GM18519 (cell line): ENCODE data around the gene MAN2A1.

Source experiments
- ATAC-seq: cut with Tn5 transposase; IDR thresholded peaks from one replicate; pipeline ENCODE4 v1.9.1; 2021; ENCODE audit warnings: mild to moderate bottlenecking, moderate library complexity; ENCODE audit not compliant: unreplicated experiment, low FRiP score

The MAN2A1 gene

DNA sequence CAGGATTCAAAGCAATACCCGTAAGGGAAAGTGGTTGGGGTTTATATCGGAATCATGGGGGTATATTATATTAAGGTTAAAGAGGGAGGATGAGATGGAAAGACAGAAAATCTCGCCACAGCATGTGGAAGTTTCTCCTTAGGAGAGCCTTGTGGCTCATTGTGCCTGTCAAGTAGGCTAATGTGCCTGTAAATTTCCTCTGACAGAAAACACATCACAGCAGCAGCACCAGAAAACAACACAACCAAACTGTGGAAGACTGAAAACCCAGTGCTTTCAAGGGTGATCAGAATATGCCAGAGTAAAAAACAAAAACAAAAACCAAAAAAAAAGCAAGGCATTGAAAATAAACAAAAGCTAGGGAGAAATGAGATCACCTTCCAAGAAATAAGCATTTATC lies 11.3 kb upstream of the MAN2A1 start:
- no peak for ATAC-seq

DNA sequence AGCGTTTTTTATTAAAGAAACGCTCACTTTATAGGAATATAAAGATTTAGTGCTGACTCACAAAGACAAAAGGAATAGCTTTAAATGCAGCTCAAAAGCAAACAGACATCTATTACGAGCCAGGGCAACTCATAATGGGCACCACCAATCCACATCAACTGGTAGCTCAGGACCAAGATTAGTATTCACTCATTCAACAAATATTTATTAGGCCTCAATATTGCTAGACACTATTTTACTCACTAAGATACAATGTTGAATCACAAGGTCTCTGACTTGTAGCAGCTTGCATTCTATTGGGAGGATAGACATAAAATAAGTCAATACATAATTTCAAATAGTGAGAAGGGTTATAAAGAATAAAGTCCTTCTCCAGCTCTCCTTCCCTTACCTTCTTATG lies 8.0 kb upstream of the MAN2A1 start:
- ATAC-seq = no peak

DNA sequence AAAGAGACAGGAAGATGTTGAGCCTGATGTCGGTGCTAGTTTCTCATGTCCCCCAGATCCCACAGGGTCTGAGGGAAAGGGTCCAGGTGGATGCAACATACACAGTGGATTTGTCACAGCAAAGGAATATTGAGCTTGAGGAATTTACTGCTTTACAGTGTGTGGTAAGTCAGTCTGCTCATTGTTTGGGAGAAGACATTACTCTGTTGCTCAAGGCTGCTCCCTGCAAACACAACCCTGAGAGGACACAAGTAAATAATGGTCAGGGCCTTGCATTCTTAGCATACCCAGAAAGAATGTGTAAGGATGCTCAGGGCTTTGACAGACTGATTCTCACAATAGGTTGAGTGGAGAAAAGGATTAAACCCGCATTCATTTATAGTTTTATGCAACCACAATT lies 7.3 kb upstream of the MAN2A1 start:
- ATAC-seq = no peak

DNA sequence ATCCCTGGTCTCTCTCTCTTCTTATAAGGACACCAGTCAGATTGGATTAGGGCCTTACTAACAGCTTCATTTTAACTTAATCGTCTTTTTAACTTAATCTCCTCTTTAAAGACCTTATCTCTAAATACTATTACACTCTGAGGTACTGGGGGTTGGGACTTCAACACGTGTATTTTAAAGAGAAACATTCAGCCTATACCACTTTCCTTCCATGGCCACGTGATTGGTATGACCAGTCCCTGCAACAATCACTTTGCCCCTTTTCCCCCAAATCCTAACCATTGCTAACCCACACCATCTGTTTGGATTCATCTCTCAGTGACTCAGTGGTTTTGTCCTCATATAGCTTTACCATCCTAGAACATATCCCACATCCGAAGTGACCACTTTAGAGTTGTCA lies 3.8 kb upstream of the MAN2A1 start:
- ATAC-seq = no peak

DNA sequence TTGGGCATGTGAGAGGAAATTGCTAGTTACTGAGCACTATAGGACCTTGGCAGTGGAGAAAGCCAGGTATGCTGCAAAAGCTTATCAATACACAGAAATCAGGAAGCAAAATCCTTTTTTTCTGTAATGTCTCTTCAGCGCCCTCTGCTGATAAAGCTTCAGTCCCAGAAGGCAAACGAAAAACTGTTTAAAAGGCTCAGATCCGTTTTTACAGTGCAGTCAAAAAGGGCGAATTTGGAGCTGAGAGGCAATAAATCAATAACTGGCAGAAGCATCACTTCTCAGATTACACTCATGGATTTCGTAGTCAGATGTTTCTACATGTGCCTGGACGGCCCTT lies 1.1 kb upstream of the MAN2A1 start:
- peak; percentile 0 for ATAC-seq

DNA sequence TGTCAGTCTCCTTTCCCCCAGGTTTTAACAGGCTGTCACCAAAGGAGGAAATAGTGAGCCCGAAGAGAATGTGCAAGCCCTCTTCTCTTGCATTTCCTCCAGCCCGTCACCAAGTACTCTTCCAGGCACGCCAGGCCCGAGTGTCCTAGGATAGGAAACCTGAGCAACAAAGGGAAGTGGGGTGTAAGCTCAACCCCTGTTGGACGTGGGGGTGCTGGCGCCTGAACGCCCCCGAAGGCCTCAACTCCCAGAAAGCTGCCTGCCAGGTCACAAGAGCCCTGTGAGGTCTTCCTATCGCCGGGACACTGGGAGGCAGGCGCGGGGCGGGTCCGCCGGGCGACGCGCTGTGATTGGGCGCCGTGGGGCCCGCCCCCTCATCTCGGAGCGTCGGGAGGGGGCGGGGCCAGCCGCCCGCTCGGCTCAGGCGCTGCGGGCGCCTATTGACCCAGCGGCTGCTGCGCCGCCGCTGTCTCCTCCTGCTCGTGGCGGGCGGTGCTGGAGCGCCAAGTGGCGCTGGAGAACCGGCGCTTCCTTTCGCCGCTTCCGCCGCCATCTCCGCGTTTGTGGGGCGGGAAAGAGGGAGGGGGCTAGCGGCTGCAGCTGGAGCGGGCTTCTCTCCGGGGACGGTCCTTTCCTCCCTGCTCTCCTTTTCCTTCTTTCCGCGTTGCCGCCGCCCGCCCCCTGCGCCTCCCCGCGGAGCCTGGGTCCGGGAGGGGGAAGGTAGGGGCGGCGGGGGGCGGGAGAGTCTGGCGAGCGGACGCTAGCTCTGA lies 572 bp upstream of the MAN2A1 start:
- ATAC-seq = peak; percentile 69

DNA sequence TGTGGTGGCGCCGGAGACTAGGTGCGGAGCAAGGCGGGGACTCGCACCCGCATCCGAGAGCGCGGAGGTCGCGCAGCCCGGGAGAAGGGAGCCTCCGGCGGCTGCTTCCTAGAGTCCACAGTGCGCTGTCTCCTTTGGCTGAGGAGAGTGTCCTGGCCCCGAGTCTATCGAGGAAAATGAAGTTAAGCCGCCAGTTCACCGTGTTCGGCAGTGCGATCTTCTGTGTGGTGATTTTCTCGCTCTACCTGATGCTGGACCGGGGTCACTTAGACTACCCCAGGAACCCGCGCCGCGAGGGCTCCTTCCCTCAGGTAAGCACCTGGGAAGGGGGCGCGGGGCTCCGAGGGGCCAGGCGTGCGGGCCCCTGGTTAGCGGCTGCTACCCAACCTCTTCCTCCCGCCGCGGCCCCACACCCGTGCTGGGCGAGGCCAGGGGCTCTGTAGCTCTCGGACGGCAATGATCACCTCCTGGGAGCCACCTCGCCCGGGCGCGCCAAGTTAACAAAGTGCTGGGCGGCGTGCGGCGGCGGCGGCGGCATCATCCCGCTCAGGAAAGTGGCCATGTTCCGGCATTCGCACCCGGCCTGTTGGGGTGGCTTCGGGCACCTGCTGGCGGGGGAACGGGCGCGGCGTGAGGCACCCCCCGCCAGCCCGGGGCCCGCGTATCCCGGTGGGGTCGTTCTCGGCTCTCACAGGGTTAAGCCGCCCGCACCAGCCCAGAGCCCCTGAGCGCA lies 681 bp downstream of the MAN2A1 start:
- ATAC-seq = peak; percentile 1

DNA sequence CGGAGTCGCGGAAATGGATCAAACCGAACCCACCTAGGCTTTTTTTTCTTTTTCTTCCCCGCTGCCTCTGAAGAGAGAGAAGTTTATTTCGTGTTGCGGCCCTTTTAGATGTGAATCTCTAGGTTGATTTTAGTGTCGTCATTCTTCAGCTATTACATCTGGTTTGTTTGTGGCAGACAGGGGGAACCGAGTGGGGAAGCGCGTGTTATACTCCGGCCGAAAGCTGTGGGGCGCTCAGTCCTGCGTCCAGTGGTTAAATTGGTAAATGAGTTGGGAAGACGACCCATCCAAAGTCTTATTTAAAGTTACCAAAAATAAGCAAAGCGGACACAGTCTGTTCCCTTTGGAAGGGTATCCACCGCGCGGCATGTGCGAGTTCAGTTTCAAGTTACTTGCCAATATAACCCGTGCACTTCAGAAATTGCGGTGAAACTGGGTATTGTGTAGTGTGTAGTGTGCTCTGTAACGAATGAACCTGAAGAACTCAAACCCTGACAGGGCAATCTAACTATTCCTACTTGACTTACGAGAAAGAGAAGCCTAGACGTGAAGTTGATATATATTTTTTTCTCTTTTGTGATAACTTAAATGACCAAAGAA lies 1.3 kb downstream of the MAN2A1 start:
- no peak for ATAC-seq

GRCh38 chr5:109691996-109692395 lies 2.3 kb downstream of the MAN2A1 start:
- no peak for ATAC-seq

- no peak for ATAC-seq
Measured at GRCh38 chr5:109692852-109693251, 3.1 kb downstream of the MAN2A1 start.

- no peak for ATAC-seq
Measured at GRCh38 chr5:109693535-109694400, 4.0 kb downstream of the MAN2A1 start.

DNA sequence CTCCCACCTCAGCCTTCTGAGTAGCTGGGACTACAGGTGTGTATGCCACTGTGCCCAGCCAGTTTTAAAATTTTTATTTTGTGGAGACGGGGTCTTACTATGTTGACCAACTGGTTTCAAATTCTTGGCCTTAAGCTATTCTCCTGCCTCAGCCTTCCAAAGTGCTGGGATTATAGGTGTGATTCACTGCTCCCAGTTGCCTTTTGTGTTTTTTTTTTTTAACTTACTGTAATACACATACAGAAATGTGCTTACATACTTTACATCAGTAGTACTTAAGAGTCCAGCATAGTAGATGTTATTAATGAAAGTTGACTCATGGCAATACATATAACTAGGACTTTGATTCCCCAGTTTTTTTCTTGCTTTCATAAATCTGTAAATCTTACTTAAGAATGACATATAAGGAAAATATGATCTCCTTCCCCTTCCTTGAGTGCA lies 4.7 kb downstream of the MAN2A1 start:
- no peak for ATAC-seq

- peak; percentile 62 for ATAC-seq
Measured at GRCh38 chr5:109695005-109695926, 5.5 kb downstream of the MAN2A1 start.

GRCh38 chr5:109697339-109697738 lies 7.6 kb downstream of the MAN2A1 start:
- no peak for ATAC-seq

- ATAC-seq = no peak
Measured at GRCh38 chr5:109700516-109701153, 10.9 kb downstream of the MAN2A1 start.

GRCh38 chr5:109701252-109701651 lies 11.5 kb downstream of the MAN2A1 start:
- no peak for ATAC-seq

- no peak for ATAC-seq
Measured at GRCh38 chr5:109701792-109702191, 12.1 kb downstream of the MAN2A1 start.

DNA sequence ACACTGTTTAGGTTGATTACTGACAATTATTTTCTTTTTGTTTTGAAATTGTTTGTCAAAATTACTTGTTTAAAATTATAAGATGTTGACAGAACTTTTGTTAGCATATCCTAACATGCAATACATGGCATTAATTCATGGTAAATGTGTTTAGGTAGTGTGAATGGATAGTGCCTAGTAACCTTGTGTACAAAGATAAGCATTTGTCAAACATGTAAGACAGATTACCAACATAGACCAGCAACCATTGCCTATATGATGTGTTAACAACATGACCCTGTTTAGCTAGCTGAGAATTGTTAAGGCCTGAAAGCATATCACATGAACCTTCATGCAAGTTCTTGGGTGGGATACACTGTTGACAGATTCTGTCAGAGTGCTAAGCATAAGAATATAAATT lies 13.4 kb downstream of the MAN2A1 start:
- ATAC-seq = no peak

DNA sequence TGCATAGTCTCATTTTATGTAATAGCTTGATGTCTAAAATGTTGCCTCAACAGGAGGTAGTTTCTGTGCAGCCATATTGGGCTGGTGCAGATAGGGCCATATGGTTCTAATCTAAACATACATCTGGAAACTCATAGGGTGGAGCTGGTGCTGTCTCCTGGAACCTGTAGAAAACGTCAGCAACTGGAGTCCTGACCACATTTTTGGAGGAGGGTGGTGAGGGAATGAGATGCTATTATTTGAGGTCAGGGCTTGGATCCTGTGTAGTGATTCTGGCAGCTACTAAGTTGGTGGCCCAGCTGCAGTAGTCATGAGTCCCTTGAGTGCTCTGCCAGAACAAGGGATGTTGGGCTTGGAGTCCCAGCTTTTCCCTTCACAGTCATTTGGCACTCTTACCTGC lies 14.1 kb downstream of the MAN2A1 start:
- no peak for ATAC-seq
